ENCODE measurements around the gene KLHDC3.

Gene KLHDC3, protein sequence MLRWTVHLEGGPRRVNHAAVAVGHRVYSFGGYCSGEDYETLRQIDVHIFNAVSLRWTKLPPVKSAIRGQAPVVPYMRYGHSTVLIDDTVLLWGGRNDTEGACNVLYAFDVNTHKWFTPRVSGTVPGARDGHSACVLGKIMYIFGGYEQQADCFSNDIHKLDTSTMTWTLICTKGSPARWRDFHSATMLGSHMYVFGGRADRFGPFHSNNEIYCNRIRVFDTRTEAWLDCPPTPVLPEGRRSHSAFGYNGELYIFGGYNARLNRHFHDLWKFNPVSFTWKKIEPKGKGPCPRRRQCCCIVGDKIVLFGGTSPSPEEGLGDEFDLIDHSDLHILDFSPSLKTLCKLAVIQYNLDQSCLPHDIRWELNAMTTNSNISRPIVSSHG

DNA sequence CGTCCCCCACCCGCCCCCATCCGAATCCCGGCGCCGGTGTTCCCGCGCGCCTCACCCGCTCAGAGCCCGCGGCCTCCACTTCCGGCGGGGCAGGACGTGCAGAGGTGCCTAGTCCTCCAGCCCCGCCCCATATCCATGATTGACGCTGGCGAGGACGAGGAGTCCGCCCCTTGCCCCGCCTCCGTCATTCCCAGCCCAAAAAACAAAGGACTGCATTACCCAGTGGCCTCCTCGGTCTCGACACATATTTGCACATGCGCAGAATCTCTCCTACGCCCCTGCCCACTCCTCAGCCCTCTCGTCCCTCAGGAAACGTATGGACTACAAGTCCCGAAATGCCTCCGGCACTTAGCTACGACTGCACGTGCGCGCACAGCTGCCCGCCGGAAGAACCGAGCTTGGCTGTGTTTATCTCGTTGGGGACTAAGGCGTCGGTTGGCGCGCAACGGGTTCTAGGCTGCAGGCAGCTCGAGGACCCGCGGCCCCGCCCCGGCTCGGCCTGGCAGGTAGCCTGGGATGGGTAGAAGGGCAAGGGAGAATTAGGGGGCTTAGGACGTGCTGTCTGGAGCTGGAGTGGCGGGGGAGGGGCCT, at the start of gene KLHDC3, which contains the start of gene MEA1:
KLHDC3 (plus strand) TSS at position 407 of the 591 bp plus-strand sequence. CDS start 2,944 bp downstream, outside the sequence.
MEA1 (minus strand) TSS at position 104 of the 591 bp plus-strand sequence. CDS start 133 bp downstream, outside the sequence.
- peak; percentile 45 for DNase-seq

DNA sequence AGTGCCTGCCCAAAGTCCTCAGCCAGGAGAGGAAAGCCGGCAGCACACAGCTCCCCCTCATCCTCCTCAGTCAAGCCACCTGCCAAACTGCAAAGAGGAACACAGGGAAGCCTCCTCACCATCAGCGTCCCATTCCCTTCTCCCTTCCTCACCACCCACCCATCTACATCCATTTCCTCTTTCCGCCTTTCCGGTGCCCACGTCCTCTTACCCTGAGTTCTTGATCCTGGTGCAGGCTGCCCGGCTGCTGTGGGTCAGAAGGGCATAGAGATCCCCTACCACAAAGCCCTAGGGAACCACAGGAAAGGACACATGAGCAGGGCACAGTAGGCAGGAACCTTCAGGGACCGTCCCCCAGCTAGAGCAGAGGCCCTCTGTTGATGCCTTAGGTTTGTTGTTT, 47.5 kb upstream of the KLHDC3 start:
- no peak for DNase-seq

DNA sequence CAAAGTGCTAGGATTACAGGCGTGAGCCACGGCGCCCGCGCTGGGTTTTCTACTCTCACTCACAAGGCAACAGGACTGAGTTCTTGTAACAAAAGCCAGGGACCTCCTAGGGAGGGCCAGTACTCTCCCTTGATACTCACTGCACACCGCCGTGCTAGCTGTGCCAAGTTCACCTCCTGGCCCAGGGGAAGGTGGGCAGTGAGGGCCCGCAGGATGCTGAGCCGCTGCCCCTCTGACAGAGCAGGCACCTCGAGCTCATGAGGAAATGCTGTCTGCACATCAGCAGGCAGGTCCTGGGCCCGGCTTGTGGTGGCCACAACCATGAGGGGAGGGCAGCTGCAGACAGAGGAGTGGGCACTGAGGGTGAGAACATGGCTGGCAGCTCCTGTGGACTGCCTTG, 46.8 kb upstream of the KLHDC3 start:
- DNase-seq = no peak

DNA sequence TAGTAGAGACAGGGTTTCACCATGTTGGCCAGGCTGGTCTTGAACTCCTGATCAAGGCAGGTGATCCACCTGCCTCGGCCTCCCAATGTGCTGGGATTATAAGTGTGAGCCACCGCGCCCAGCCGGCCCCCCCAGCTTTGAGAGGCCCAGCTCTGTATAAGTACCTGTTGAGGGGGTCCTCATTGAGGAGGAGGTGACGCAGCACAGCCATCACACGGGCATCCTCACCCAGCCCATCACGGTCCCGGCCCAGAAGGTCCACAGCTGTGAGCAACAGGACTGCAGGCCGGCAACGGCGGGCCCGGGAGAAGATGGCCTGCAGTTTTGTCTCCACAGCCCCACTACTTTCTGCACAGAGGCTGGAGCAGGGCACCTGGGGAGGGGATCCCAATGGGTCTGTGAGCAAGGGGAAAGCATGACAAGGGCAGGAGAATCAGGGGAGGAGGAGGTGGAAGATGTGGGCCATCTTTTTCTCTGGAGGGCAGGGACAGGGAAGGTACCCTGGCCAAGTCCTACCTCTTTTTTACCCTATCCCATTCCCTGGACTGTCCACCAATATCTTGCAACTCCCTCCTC, 45.8 kb upstream of the KLHDC3 start:
- no peak for DNase-seq

DNA sequence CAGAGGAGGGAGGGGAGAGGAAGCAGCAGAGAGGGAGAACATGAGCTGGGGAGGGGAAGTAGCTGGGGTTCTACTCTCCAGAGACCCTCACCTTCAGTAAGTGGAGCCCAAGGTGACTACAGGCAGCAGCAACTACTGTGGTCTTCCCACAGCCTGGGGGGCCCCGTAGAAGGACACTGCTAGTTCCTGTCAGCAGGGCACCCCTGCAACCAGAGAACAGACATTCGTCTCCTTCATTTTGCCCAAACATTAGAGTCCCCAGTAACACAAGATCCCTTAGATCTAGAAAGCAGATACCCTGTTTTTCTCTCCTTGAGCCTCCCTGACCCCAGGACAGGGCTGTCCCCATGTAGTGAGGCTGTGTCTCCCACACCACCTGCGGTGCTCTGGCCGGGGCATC, 45.3 kb upstream of the KLHDC3 start:
- DNase-seq = no peak

DNA sequence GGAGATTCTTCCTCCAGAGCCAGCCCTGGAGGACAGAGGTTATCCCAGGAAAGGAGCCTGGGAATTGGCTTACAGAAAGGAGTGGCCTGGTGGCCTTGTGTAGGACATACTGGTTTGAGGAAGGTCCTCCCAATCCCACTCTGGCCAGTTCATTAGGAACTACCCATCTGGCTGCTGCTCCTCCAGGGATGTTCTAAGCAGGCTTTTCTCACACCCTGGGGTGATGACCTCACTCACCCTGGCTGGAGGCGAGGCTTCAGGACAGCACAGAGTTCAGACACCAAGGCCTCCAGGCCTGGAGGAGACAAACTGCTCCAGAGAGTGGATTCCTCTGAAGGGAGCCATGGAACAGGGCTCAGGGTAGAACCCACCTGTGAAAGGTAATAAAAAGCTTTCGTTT, 44.6 kb upstream of the KLHDC3 start:
- no peak for DNase-seq

DNA sequence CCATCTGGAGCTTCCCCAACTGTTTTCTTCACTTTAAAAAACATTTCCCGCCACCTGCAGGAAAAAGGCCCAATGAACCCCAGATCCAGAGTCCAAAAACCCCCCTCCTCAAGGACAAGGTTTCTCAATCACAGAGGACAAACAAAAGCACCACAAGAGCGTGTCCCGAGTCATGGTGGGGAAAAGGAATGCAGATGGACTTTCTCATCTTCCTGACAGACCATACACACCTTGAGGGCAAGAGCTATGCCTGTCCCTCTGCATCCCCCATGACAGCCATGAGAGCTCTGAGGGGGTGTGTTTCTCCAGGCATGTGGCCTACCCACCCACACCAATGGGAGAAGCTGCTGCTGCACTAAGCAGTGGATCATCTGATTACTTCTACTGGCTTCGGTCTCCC, 44.1 kb upstream of the KLHDC3 start:
- DNase-seq = no peak

DNA sequence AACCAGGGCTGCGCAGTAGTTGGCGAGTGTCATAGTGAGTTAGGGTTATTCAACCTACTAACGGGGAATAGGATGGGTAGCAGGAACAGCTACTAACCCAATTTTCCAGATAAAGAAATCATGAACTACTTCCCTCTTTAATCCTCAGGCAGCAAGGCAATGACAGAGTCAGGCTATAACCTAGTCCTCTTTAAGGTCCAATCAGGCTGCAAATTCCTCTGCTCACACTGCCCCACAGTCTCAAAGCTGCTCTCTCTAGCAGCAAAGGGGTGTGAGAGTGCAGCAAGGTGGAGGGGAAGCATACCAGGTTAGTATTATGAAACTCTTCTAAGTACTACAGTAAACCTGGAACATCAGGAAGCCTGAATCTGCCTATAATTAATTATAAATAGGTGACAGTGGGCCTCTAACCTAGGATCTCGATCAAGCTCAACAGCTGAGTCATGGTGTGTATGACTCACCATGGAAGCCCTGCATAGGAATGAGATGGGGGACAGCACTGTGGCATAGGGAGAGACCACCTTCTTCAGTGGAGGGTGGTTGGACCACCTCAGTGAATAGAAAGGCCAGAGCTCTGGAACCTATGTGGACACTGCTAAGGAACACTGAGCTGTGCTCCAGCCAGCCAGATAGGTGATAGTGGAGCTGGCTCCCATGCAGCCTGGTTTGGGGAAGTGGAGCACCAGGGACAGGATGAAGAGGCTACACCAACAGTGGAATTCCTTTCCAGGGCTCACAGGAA, 43.0 kb upstream of the KLHDC3 start:
- no peak for DNase-seq

DNA sequence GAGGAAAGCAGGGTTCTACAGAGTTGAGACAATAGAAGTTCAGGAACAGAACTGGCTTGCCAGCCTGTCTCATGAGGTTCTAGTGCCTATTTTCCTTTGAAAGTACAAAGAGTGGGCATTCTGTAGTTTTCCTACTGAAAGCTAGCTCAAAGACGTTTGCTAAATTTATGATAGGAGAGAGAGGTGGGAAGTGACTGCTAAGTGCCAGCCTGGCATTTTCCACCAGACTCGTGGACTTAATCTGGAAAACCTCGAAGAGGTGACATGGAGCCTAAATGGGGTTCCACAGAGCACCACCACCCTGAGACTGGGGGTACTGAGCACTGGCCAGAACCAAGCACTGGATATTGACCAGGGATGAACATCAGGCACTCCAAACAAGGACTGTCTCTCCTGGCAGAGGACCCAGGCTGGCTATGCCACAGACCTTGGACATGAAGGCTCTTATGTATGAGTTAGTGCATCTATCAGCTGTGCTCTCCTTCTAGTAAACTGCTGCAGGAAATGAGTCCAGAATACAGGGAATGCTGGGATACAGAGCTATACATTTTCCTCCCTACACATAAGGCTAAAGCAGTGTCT, 42.2 kb upstream of the KLHDC3 start:
- DNase-seq = no peak

DNA sequence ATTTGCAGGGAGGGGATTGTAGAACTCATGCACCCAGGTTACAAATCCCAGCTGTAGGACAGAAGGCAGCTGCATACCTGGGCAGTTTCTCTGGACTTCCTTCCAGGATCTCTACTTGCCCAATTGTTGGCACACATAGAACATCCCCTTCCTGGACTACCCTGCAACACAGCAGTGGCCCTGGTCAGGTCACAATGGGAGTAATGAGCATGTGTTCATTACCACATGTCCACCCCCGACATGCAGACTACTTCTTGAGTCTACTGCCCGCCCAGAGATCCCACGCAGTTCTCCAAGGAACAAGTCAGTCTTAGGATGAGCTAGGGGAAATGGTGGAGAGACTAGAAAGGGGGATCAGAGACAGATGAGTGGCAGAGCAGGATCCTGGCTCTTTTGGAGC, 40.1 kb upstream of the KLHDC3 start:
- no peak for DNase-seq

DNA sequence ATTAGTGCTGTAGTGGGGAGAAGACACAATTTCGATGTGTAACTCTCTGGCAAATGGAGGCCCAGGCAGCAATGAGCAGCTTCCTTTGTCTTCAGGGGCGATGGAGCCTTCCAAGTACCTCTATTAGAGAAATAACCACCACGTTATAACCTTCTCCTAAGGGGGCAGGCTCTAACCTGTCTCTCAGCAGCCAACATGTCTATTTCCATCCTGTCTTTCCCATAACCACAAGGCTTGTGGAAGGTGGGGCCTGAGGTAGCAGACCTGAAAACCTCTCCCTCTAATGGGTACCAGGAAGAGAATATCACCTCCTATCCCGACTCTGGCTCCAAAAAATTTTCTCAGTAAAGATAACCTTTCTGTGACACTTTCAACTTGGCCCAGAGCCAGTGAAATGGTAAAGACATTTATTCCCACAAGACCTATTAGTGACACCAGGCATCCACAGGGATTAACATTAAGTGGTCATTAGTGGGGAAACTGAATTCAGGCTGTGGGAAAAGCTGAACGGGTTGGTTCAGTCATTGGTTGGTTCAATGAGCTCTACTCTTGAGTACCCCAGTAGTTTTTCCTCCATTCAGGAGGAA, 39.0 kb upstream of the KLHDC3 start:
- no peak for DNase-seq

DNA sequence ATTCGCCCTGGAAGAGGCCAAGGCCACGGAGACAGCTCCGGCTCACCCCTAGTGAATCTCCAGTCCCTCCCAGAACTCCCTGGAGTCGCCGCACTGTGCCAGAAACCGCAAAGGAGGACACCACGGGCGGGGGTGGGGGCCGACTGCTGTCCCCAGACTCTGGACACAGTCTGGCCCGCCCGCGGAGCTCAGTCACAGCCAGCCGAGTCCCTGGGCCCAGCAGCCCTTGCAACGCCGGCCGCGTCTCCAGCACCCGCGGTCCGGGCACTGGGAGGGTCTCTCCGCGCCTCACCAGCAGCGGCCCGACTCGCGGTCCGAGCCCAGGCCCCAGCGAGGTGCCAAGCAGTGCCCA, 35.6 kb upstream of the KLHDC3 start:
- DNase-seq = no peak

DNA sequence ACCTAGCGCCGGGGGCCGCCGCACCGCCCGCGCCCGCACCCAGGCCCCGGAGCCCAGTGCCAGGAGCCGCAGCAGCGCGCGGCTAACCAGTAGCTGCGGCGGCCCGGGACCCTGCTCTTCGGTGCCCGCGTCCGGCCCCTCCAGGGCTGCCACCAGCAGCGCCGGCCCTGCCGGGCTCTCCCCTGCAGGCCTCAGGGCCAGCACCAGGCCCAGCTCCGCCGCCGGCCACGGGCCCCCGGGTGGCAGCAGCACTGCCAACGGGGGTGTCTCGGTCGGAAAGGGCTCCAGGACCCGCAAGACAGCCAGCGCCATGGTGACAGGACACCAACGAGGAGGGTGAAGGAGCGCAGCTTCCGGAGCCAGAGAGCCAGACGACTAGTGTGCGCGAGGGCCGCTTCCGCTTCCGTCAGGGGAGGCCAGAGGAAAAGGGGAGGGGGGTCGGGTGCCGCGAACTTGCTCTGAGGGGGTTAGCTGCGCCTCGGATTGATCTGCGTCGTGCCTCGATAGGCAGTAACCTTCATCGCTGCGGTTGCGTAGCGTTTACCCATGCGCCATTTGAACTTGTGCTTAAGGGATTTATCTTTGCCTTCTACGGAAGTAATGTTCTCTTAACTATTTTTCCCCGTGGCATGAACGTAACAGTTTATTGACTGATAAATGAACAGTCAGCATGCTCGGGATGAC, 35.1 kb upstream of the KLHDC3 start, which contains the start of gene PEX6:
PEX6 (minus strand) TSS at position 343 of the 684 bp plus-strand sequence; CDS start at position 312, 31 bp downstream.
- DNase-seq = no peak

DNA sequence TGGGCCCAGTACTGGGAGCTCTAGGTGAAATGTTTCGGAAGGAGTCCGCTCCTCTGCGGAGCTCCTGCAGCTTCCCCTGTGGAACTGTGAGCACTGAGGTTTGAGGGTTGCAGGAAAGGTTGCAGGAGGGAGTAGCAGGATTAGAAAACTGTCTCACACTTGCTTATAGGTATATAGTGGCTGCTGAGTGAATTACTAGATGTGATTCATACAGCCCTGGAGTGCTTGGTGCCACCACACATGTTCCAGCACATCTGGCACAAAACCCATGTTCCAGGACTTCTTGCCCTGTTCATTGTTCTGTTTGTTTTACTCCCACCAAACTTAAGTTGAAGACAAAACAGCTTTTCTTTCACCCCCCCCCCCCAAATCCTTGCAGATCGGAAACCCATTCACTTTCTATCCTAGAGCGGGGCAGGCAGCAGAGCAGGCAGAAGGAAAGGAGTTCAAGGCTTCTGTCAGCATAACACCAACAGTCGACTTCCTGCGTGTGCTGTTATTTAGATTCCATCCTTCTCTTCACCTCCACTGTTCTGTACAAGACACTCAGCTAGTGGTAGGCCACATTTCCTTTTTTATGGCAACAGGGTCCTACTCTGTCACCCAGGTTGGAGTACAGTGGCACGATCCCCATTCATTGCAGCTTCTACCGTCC, 34.4 kb upstream of the KLHDC3 start:
- no peak for DNase-seq

DNA sequence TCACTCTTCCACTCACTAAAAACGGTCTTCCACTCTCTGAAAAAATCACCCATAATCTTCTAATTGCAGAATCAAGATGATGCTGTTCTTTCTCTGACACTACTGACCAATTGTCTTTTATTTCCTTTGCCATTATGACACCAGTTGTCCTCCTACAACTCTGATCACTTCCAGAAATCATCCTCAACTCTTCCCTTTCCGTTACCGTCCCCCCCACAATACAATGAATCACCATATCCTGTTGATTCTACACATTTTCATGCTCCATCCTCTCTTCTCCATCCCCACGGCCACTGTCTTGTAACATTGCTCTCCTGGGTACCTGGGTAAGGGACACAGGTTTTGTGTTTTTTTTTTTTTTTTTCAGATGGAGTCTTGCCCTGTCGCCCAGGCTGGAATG, 32.2 kb upstream of the KLHDC3 start:
- DNase-seq = no peak

DNA sequence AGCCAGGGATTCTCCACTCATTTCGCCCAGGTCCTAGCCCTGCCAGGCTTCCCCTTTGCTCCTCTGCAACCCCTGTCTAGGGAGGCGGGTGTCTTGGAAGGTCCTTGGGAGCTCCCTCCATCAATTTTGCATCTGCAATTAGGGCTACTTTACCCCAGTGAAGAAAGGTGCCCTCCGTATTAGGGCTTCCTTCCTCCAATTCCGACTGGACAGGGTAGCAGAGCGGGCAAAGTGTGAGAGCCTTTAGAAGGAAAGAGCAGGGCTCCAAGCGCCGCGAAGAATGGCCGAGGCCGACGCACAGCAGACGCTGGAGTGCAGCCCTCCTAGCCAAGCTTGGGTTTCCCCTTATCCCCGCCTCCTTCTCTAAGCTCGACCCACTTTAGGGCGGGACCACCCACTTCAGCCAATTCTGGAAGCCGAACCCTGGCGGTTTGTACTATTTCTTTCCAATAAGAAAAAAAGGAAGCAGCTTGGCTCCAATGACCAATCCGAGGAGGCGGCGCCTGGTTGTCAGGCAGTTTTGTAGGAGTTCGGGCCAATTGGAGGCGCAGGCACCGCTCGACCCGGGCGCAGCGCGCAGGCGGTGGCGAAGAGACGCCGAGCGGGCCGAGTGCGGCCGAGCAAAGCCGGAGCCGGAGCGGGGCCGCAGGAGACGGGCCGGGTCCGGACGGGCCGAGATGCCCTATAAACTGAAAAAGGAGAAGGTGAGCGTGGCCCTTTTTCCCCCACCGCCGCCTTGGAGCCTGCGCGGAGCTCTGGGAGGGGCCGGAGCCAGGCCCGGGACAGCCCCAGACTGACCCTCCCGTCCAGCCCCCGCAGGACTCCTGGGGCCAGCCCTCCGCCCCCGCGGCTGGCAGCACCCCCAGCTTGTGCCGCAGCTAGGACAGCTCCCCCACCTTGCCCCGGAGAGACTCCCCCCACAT, 29.8 kb upstream of the KLHDC3 start, which contains the start of gene PPP2R5D:
PPP2R5D (plus strand) TSS at position 570 of the 923 bp plus-strand sequence; CDS start at position 678, 108 bp downstream.
- DNase-seq = peak; percentile 31

DNA sequence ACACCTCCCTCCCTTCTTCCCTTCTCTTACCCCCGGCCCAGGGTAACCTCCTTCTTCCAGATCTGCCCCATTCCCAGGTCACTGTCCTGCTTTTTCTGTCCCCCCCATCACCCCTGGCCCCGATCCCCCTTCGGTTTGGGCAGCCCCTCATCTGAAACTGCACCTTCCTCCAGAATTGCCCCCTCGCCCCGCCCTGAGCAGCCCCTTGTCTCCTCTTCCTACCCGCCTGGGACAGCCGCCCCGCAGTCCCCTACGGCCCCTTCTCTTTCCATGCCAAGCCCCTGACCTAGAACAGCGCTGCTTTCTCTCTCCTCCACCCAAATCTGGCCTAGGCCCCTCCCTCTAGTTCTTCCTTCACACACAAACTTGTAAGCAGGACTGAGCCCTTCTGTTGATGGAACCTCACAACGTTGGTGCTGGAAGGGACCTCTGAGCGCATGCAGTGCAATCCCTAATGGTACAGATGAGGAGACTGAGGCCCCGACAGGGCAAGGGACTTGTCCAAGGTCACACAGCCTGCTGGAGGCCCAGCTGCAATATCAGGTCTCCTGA, 29.0 kb upstream of the KLHDC3 start:
- no peak for DNase-seq

DNA sequence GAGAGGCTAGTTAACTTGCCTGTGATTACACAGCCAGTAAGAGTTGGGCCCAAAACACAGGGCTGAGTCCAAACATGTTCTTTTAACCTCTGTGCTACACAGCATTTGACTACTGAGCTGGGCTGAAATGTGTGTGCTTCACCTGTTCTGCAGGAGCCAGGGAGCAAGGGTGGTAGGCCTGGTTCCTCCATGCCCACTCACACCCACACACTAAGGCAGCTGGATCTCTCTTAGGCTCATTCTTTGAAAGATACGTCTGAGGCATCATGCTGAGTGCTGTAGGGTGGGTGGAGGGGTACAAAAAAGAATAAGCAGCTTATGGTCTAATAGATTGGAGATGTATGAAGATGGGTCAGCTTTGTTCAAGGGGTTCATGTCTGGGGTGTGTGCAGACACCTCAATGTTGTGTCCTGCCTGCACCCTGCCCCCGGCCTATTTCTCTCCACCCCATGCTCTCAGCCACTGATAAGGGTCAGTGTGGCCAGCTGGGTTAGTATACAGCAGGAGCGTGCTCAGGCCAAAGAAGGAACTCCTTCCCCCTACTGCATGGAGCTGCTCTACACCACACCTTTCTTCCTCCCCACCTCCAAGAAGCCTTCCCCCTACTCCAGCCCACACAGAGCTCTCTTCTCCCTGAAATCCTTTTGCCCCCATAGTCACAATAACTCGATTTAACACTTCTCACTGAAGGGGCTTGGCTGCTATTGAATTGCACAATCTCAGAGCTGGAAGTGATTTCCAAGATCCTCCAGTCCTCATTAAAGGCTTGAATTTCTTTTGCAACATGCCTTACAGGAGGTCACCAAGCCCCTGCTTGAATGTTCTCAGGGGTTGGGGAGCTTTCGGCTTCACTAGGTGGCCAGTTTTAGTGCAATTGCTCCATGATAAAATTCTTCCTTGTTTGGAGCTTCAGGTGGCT, 26.3 kb upstream of the KLHDC3 start:
- no peak for DNase-seq

Data from cortex of kidney (tissue), 1 donor.